HG03139 (cell line): ENCODE measurements around the gene PER3.

Source experiments
- ATAC-seq: cut with Tn5 transposase; IDR thresholded peaks from one replicate; pipeline ENCODE4 v1.9.1; 2021; ENCODE audit not compliant: unreplicated experiment

PER3 gene

DNA sequence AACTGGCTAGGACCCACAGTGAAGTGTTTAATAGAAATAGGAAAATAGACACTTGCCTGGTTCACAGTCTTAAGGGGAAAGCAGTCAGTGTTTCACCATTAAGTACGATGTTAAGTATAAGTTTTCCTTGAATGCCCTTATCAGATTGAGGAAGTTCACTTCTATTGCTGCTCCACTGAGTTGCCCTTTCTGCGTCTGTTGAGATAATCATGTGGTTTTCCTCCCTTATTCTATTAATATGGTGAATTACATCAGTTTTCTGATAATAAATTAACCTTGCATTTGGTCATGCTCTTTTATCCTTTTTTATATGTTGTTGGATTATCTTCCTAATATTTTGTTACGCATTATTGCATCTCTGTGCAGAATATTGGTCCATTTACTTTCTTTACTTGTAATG is 47.4 kb downstream of the PER3 start:
- no peak for ATAC-seq

DNA sequence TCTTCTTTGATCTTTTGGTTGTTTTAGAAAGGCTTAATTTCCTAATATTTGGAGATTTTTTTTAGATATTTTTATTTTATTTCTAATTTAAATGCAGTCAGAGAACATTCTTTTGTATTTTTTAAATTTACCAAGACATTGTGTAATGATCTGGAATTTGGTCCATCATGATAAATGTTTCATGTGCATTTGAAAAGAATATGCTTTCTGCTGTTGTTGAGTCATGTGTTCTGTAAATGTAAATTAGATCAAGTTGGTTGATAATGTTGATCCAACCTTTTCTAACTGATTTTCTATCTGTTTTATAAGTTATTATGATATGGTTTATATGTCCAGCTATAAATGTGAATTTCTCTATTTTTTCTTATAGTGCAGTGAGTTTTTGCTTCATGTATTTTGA is 48.9 kb downstream of the PER3 start:
- ATAC-seq: no peak

DNA sequence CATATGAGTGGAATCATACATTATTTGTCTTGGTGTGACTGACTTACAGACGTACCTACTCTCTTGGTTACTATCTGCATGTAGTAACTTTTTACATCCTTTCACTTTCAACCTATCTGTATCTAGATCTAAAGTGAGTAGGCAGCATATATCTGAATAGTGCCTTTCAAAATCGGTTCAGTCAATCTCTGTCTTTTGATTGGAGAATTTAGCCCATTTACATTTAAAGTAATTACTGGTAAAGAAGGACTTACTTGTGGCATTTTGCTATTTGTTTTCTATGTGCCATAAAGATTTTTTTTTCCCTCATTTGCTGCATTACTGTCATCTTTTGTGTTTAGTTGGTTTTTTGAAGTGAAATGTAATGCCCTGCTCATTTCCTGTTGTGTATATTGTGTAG is 54.6 kb downstream of the PER3 start:
- no peak for ATAC-seq

DNA sequence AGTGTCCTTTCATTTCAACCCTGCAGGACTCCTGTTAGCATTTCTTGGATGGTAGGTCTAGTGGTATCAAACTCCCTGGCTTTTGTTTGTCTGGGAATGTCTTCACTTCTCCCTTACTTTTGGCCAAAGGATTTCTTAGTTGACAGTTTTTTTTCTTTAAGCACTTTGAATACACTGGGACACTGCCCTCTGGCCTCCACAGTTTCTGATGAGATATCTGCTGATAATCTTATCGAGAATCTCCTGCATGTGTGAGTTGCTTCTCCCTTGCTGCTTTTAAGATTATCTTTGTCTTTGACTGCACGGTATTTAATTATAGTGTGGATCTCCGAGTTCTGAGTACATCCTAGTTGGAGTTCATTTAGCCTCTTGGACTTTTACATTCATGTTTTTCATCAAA is 55.4 kb downstream of the PER3 start:
- ATAC-seq: no peak

DNA sequence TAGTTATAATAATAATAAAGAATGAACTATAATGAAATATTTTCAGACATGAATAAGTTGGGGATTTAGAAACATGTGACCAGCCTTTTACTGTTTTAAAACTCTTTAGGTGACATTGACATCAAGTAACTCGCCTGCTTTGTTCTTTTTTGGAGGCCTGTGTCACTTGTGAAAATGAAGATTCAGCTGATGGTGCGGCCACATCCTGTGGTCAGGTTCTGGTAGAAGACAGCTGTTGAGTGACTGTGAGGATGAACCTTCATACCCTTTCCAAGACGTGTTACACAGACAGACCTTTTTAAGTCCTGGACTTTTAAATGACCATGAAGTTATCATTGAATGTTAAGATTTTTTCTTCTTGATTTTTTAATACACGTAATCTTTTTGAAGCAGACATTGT is 58.4 kb downstream of the PER3 start:
- ATAC-seq: no peak

DNA sequence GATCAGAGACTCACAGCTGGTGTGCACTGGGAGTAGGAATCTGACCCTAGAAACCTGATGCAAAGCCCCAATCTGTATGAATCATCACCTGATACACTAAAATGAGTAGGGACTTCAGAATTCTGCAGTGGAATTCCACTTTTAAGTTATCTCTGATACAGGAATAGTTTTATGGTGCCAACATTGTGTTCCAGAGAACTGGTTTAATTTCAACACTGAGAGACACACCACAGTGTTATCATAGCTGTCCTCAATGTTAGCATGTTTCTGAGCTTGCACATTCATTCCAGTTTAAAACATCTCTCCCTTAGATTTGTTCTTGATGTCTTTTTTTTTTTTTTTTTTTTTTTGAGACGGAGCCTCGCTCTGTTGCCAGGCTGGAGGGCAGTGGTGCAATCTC is 61.7 kb downstream of the PER3 start:
- no peak for ATAC-seq

DNA sequence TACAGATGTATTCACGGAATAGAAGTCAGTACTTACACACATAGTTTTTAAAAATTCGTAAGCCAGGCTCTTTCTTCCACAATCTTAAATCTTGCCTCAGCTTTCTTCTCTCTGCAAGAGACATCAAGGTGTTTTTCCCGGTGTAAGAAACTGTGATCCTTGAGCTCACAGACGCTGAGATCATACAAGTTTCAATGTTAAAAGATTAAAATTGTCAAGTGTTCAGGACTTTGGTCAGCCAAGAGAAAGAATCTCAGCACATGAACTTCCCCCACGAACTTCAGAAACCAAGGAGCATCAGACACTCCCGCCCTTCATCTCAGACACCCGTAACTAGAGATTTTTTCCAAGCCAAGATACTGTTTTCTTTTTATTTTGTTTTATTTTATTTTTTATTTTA is 62.6 kb downstream of the PER3 start:
- ATAC-seq: no peak

DNA sequence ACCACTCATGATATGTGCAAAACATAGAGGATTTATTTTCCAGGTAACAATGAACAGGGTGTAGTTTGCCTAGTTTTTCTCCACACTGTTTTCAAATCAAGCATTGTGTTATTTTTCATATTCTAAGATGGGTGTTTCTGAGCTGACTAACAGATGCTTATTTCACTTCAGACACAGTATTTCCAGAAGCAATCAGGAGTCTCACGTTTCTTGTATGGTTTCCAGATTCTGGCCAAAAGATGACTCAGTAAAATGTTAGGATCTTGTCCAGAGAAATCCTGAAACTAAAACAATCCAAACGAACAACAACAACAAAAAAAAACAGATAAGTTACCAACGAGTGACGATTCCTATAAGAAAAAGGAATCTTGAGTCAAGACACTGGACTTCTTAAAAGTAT is 63.5 kb downstream of the PER3 start:
- ATAC-seq: no peak

DNA sequence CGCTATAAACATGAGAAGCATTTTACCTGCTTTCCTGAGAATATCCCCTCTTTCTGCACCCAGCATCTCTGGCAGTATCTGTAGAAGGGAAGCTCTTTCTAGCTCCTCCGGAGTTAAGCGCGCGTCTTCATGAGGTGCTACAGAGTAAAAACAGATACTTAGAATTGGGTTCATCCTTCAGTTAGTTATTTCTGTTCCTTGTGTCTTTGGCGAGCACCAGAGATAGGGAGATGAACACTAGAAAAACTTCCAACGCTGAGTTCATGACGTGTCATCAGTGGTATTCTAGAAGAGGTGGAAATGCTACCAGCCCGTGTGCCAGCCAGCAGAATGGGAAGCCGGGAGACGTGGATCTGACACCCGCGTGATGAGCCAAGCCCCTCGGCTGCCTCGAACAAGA is 66.7 kb downstream of the PER3 start:
- ATAC-seq: no peak

DNA sequence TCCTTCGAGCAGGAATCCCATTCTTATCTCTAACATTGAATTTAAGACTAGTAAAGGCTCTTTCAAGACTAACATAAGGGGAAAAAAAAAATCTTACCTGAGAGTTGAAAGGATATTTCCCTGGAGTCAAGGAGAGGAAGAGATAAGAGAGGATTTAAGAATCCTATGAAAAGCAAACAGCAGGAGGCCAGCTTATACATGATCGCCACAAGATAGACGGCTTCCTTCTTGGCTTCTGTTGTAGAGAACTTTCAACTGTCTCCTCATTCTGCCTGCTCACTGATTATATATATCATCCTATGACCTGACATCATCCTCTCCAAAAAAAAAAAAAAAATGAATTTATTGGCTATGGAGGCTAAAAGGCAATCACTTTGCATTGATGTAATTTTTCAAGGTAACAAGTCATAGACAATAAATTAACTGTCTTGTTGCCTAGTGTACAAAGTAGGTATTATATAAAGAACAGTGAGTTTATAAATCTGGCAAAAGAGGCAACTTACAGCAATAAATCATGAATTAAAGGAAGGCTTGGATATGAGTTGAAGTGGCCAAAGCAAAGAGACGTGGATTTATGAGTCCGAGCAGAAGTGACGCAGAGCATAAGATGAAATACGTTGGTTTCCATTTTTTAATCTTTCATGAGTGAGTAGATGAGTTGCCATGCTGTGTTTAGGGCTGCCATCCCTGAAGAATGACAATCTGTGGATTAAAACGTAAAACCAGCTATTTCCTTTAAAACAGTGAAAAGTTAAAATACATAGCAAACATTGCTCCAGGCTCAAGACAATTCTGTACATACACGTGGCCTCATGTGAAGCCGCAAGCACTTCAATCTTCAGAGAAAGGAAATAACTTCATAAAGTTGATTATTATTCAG is 69.0 kb downstream of the PER3 start, which contains the start of gene UTS2:
TSS of gene UTS2 (minus strand) at position 262 of the 880 bp plus-strand sequence. CDS start at position 200, 62 bp downstream.
- no peak for ATAC-seq

DNA sequence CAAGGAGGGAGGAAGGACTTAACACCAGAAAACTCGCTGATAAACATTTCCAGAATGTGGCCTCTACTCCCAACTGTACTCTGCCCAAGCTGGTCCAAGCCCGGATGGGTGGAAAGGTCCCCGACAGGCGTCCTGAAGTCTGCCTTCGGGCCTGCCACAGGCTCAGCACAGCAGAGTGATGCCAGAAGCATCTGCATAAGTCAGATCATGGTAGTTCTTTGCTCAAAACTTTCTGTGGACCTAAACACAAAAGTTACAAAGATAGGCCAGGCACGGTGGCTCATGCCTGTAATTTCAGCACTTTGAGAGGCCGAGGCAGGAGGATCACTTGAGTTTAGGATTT is 69.6 kb downstream of the PER3 start:
- no peak for ATAC-seq

DNA sequence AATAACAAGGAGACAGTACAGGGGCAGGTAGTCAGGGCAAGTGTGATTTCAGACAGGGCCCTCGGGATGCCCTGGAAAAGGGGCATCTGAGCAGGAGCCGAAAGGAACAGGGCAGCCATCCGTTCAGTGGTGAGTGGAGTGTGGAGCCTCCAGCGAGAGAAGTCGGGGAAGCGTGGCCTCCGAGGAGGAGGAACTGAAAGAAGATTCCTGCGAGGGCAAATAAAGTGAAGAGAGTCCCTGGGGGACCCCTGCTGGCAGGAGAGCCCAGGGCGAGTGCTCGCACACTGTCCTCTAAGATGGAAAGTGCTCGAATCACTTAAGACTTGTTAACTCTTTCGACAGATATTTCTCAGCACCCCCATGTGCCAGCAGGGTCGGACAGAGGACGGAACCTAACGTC is 72.3 kb downstream of the PER3 start:
- no peak for ATAC-seq

DNA sequence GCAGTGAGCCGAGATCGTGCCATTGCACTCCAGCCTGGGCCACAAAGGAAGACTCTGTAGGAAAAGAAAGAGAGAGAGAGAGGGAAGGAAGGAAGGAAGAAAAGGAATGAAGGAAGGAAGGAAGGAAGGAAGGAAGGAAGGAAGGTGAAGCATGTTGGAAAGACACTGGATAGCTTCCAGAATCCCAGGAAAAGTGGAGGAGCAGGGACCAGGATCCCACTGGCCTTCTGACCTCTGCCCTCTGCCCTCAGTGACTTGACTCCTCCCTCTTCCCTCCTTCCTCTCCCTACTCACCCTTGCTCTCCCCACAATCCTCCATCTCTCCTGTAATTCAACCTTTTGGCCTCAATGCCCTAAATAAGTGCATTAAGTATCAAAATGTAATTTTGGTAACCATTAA is 72.9 kb downstream of the PER3 start:
- ATAC-seq: no peak

DNA sequence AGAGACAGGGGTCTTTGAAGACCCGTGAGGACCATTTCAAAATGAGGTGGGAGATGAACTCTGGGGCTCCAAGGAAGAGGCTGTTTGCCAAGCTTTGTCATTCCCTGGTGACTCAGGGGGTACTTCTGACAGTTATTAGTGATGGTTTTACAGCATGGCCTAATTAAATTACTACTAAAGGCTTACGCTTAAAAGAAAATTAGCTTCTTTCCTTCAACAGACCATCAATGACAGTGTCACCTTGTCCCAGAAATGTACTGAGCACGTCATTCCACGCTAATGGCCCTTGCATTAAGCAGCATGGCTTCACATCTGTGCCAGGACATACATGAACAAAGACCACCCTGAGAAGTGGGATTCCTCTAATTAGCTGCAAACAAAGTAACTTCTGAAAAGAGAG is 73.9 kb downstream of the PER3 start:
- ATAC-seq: no peak

DNA sequence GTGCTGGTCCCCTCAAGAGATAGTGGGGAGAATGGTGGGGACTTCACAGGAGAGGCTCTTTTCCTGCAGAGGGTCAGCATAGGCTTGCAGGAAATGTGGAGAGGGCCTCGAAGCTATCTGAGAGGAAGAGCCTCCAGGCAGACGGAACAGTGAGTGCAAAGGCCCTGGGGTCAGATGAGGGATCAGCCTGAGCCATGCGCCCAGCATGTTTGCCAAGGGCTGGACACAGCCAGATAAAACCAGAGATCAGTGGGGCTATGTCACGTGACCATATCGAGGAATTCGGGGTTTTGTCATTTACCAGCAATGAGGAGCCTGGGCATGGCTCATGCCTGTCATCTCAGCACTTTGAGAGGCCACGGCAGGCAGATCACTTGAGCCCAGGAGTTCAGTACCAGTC is 75.3 kb downstream of the PER3 start:
- no peak for ATAC-seq

DNA sequence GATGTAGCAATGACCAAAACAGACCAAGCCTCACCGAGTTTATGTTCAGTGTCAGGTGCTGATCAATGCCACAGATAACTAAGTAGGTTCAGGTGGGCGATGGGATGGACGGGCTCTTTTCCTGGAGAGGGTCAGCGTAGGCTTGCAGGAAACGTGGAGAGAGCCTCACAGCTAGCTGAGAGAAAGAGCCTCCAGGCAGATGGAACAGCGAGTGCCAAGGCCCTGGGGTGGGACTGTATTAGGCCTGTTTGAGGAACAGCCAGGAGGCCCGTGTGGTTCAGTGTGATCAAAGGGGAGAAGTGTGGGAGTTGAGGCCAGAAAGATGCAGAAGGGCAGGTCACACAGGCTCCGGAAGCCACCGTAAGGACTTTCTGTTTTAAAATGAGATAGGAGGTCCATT is 76.0 kb downstream of the PER3 start:
- ATAC-seq: no peak

DNA sequence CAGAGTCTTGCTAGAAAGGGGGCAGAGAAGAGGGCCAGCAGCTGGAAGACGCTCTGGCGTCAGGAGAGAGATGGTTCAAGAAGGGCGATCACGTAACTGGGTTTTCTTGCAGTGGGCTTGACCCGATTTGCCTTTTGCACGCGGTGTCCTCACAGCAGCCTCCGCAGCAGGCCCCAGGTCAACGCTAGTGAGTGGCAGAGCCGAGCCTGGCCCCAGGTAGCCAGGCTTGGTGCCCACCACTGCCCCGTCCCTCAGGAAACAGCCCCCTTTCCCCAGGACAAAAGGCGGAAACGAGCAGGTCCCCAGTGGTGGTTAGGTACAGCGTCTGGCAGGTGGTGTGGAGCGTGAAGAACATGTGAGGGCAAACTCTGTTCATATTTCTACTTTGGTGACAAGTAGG is 77.4 kb downstream of the PER3 start:
- no peak for ATAC-seq

DNA sequence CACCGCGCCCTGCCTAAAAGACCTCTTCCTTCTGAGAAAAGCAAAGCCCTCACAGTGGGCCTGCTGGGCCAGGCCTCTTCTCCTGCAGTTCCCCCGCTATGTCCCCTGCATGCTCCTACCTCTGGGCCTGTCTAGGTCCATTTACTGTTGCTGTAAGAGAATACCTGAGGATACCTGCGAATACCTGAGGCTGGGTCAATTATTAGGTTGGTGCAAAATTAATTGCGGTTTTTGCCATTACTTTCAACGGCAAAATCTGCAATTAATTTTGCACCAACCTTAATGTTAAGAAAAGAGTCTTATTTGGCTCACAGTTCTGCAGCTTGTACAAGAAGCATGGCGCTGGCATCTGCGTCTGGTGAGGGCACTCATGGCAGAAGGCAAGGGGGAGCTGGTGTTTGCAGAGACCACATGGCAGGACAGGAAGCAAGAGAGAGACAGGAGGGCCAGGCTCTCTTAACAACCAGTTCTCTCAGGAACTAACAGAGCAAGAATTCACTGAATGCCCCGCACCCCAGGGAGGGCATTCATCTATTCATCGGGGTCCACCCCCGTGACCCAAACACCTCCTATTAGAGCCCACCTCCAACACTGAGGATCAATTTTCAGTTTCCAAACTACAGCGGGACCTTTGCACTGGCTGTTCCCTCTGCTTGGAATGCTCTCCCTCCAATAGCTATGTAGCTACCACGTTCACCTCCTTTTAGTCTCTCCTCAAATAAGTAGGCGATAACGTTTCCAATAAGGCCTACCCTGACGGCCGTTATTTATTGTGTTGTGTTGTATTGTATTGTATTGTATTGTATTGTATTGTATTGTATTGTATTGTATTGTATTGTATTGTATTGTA is 78.3 kb downstream of the PER3 start:
- no peak for ATAC-seq

DNA sequence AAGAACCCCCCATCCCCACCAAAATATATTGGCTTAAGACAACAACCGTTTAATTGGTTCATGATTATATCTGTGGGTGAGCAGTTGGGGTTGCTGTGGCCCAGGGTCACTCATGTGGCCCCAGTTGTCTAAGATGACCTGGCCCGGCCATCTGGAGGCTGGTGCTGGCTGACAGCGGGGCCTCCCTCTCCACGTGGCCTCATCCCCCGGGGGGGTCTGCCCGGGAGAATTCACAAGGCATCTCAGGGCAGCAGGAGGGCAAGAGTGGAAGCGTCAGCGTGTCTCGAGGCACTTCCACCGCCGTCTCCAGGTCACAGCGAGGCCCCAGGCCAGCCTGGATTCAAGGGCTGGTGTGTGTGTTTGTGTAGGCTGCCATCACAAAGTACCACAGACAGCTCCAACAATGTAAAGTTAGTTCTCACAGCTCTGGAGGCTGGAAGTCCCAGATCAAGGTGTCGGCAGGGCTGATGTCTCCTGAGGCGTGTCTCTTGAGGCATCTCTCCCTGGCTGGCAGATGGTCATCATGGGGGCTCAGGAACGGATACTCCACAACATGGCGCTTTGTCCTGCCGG is 79.8 kb downstream of the PER3 start:
- ATAC-seq: no peak

DNA sequence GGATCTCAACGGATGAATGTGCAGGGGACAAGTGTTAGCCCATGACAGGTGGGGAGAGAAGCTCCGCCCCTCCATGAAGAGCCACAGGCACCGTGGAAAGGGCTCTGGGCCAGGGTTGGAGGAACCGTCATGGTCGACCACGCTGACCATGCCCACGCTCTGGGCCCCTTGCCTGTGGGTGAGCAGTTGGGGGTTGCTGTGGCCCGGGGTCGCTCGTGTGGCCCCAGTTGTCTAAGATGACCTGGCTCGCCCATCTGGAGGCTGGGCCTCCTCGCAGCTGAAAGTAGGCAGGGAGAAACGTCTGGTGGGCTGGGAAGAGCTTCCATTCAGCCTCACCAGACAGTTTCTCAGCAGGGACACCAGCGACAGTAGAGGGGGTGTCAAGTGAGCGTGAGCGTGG is 81.9 kb downstream of the PER3 start:
- ATAC-seq: no peak

DNA sequence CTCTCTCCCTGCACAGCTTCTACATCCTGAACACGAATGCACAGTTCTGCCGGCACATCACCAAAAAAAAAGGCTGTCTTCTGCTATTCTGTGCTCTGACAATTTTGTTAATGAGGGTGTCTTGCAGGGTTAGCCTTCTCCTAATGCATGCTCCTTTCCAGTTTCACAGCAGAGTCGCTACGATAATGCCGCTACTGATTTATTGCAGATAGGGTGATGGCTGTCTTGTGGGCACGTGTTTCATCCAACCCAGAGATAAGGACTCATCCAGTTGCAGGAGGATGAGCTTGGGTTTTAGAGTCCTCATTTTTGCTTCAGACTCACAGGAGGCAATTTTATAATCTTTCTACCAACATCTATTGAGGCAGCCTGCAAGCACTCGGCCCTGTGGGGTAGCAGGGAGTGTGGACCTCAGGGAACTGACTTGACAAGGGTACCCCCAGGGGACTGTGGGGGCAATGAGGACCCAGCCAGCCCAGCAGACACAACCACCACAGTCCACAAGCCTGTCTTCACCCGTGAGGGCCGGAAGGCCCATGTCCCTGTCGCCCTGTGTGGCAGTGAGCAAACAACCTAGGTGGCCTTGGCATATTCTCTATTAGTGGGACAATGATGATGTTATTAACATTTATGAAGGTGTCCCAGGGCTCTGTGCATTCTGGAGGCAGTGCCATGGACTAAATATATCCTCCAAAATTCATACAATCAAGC is 84.1 kb downstream of the PER3 start:
- ATAC-seq: no peak
